Caki2 (cell line): ENCODE results near the gene GABARAPL1. TPM values are rescaled to one million over a fixed set of nuclear protein-coding genes. Genes with fewer than 3 reads are reported as not detected.

Experiments used
- DNase-seq: peaks from one replicate; pipeline ENCODE4 v3.0.0-alpha.2; 2015; ENCODE audit warnings: low read depth
- in situ Hi-C: cut with HindIII; loops from 2 replicates; pipeline ENCODE4 v1.10.0; 2016; ENCODE audit warnings: low sequenced_read_pairs, low pct_unique_long_range_greater_than_20kb, mixed read lengths
- total RNA-seq: library from RNA; depleted of rRNA; stranded (reverse); fragments of >200 nt; shearing (Covaris generic); gene quantifications from 2 replicates; pipeline ENCODE4 v1.2.3, GENCODE V29; 2014; ENCODE audit warnings: low replicate concordance; rRNA removed

GABARAPL1 gene
- total RNA-seq, 1 experiment from 2014 or later = 160 TPM

- in situ Hi-C loops = no loop called here
- no peak for DNase-seq
These were observed 39.5 kb downstream of the GABARAPL1 start for GRCh38 chr12:10252201-10252600.

GRCh38 chr12:10256064-10256463, 43.4 kb downstream of the GABARAPL1 start:
- in situ Hi-C loops = no loop called here
- DNase-seq = no peak

GRCh38 chr12:10260927-10261326, 48.2 kb downstream of the GABARAPL1 start:
- in situ Hi-C loops = no loop called here
- no peak for DNase-seq

- no peak for DNase-seq
- in situ Hi-C loops = no loop called here
These were observed 55.4 kb downstream of the GABARAPL1 start for GRCh38 chr12:10268037-10268436.

DNA sequence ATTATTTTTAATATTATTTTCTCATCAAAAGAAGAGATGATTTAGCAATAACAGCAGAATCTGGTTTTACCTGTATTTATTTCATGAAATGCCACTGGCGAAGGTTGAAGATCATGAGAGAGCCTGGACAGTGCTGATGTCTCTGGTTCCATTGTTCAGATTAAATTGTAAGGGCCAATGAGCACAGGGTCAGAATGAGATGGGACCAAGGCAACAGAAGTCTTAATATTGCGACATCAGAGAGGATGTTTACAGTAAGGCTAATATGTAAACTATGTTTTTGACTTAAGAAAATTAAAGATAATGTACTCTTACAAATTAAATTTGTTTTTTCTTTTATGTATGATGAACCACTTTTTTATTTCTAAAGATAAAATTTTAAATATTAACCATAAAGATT, 59.8 kb downstream of the GABARAPL1 start:
- in situ Hi-C loops = no loop called here

More for the DNA sequence above, 59.8 kb downstream of the GABARAPL1 start:
- DNase-seq = no peak

Other genes with a start within 250 kb of the GABARAPL1 start
- gene CLEC12A, start 241.5 kb upstream of the GABARAPL1 start, total RNA-seq = not detected in 2 replicates
- not detected in 2 replicates for gene CLEC1B, start 213.8 kb upstream of the GABARAPL1 start, total RNA-seq
- gene CLEC12B, start 202.2 kb upstream of the GABARAPL1 start, total RNA-seq = not detected in 2 replicates
- not detected in 2 replicates for gene CLEC9A, start 182.2 kb upstream of the GABARAPL1 start, total RNA-seq
- gene CLEC1A, start 113.9 kb upstream of the GABARAPL1 start, total RNA-seq = not detected in 2 replicates
- gene CLEC7A, start 82.7 kb upstream of the GABARAPL1 start, total RNA-seq = not detected in 2 replicates
- gene OLR1, start 40.7 kb upstream of the GABARAPL1 start, total RNA-seq = not detected in 2 replicates
- gene TMEM52B, start 33.8 kb upstream of the GABARAPL1 start, total RNA-seq = 2.8 TPM in 1 of 2 replicates, not detected in the other
- not detected in 2 replicates for gene KLRD1, start 95.0 kb downstream of the GABARAPL1 start, total RNA-seq
- not detected in 2 replicates for gene KLRK1, start 177.2 kb downstream of the GABARAPL1 start, total RNA-seq
- gene KLRC4, start 196.9 kb downstream of the GABARAPL1 start, total RNA-seq = not detected in 2 replicates
- gene KLRC3, start 207.7 kb downstream of the GABARAPL1 start, total RNA-seq = not detected in 2 replicates
- gene KLRC2, start 223.1 kb downstream of the GABARAPL1 start, total RNA-seq = not detected in 2 replicates
- gene KLRC1, start 240.5 kb downstream of the GABARAPL1 start, total RNA-seq = not detected in 2 replicates